ENCODE measurements around the gene GRIP1. TPM values are rescaled to one million over a fixed set of nuclear protein-coding genes. Genes with fewer than 3 reads are reported as not detected.

GRIP1 gene
- total RNA-seq, 2 donors from 2014 or later: 0.28 TPM; not detected in 1

DNA sequence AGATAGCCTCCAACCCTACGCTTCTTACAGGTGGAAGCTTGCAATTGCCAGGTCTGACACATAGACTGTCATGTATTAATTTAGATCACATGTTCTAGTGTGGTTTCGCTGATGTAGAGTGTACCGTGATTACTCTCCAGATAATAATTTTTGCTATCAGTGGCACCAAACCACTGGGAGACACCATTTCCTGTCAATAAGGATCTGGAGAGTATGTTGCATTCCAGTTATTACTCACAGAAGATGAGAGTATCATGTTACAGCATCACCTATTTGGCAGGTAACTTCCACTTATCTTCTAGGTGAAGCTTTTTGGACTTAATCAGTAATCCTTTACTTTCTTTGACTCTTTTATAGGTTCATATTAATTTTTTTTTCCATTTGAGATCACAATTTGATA lies 229.3 kb downstream of the GRIP1 start:
- ATAC-seq (ENCODE audit: insufficient number of reproducible peaks, low FRiP score, low read depth) (no peak), DNase-seq (ENCODE audit: low spot score) (no peak)
- Histone ChIP-seq H3K4me1 (ENCODE audit: control insufficient read depth in 1 of 2, low read depth in 2 of 2) (no peaks in the 10 kb centered on the region), H3K9me3 (no peaks in the 10 kb centered on the region), H3K36me3 (no peaks in the 10 kb centered on the region), H3K27me3 (replicated peaks; ENCODE audit: insufficient read depth) (no peaks in the 10 kb centered on the region), H3K27ac (no peak overlapping the region), H3K4me3 (no peak overlapping the region)
- TF ChIP-seq, protein P1, sequence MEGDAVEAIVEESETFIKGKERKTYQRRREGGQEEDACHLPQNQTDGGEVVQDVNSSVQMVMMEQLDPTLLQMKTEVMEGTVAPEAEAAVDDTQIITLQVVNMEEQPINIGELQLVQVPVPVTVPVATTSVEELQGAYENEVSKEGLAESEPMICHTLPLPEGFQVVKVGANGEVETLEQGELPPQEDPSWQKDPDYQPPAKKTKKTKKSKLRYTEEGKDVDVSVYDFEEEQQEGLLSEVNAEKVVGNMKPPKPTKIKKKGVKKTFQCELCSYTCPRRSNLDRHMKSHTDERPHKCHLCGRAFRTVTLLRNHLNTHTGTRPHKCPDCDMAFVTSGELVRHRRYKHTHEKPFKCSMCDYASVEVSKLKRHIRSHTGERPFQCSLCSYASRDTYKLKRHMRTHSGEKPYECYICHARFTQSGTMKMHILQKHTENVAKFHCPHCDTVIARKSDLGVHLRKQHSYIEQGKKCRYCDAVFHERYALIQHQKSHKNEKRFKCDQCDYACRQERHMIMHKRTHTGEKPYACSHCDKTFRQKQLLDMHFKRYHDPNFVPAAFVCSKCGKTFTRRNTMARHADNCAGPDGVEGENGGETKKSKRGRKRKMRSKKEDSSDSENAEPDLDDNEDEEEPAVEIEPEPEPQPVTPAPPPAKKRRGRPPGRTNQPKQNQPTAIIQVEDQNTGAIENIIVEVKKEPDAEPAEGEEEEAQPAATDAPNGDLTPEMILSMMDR (IDR thresholded peaks at IDR 0.05): no peak

DNA sequence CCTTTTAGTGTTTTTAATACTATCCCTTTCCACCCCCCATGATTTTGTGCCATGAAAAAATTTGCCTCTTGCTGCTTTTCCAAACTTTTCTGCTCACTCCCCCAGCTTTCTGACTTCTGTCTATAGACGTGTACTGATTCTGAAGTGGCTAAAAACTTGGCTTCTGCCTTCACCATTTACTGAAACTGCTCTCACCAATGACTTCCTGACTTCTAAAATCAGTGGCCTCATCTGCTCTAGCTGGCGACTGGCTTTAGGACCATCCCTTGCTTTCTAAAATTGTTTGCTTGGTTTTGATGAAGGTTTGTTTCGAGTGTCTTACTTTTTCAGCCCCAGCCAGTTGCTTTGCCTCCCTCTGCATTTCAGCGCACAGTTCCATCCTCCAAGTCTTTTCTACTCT lies 231.2 kb downstream of the GRIP1 start:
- TF ChIP-seq, protein P1 (IDR thresholded peaks at IDR 0.05): no peak
- H3K27me3 ChIP-seq (replicated peaks; ENCODE audit: insufficient read depth): no peaks in the 10 kb centered on the region
- no peaks in the 10 kb centered on the region for H3K9me3 ChIP-seq
- no peaks in the 10 kb centered on the region for H3K4me1 ChIP-seq (ENCODE audit: control insufficient read depth in 1 of 2, low read depth in 2 of 2)
- no peak for DNase-seq (ENCODE audit: low spot score)
- H3K36me3 ChIP-seq: no peaks in the 10 kb centered on the region
- no peak for ATAC-seq (ENCODE audit: insufficient number of reproducible peaks, low FRiP score, low read depth)
- no peak overlapping the region for H3K27ac ChIP-seq
- H3K4me3 ChIP-seq: no peak overlapping the region

DNA sequence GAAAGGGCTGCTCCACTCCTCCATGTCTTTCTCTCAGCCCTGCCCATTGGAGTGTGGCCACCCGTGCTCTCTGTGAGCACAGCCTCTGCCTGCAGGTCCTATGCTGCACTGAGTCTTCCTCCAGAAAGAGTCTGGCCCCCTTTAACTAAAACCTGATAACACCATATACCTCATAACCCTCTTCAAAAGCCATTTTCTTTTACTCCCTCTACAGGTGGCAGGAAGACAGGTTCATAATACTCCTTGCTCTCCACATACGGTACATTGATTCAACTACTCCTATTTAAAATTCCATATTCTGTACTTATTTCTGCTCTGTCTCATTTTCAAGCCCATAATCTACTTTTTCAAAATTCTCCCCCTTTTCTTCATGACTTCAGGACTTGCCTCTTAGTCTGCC lies 232.6 kb downstream of the GRIP1 start:
- DNase-seq (ENCODE audit: low spot score): no peak
- H3K27me3 ChIP-seq (replicated peaks; ENCODE audit: insufficient read depth): no peaks in the 10 kb centered on the region
- TF ChIP-seq, protein P1 (IDR thresholded peaks at IDR 0.05): no peak
- no peaks in the 10 kb centered on the region for H3K9me3 ChIP-seq
- no peaks in the 10 kb centered on the region for H3K36me3 ChIP-seq
- H3K27ac ChIP-seq: no peak overlapping the region
- H3K4me3 ChIP-seq: no peak overlapping the region
- no peaks in the 10 kb centered on the region for H3K4me1 ChIP-seq (ENCODE audit: control insufficient read depth in 1 of 2, low read depth in 2 of 2)
- no peak for ATAC-seq (ENCODE audit: insufficient number of reproducible peaks, low FRiP score, low read depth)

DNA sequence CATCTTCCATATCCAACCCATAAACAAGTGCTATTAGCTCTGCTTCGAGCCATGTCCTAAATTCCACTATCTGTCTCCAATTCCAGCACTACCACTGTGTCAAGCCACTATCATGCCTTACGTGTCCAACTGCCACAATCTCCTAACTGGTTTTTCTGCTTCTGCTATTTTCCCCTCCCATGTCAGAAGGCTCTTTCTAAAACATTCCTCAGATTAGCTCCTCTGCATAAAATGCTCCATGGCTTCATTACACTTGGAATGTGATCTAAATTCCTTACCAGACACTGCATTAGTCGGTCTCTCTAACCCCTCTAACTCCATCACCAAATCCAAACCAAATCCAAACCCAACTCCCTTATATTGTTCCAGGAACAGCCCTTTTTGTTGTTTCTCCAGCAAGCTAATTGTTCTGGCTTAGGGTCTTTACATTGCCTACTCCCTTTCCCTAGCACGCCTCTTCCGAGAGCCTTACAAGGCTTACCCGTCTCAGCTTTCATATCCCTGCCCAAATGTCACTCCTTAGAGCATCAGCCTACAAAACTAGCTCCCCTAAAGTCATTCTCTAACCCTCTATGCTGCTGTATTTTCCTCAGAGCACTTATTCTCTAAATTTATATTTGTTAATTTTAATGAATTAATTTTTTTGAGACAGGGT lies 236.8 kb downstream of the GRIP1 start:
- no peak for ATAC-seq (ENCODE audit: insufficient number of reproducible peaks, low FRiP score, low read depth)
- DNase-seq (ENCODE audit: low spot score): no peak

GRCh38 chr12:66438601-66439000 lies 240.3 kb downstream of the GRIP1 start:
- Histone ChIP-seq H3K27ac (no peak overlapping the region), H3K4me3 (no peak overlapping the region), H3K36me3 (no peaks in the 10 kb centered on the region), H3K4me1 (ENCODE audit: control insufficient read depth in 1 of 2, low read depth in 2 of 2) (no peaks in the 10 kb centered on the region), H3K27me3 (replicated peaks; ENCODE audit: insufficient read depth) (no peaks in the 10 kb centered on the region), H3K9me3 (no peaks in the 10 kb centered on the region)
- no peak for ATAC-seq (ENCODE audit: insufficient number of reproducible peaks, low FRiP score, low read depth)
- no peak for DNase-seq (ENCODE audit: low spot score)
- TF ChIP-seq, protein P1 (IDR thresholded peaks at IDR 0.05): no peak

More for the DNA sequence above, 236.8 kb downstream of the GRIP1 start:
- Histone ChIP-seq H3K36me3 (no peaks in the 10 kb centered on the region), H3K27ac (no peak overlapping the region), H3K4me1 (ENCODE audit: control insufficient read depth in 1 of 2, low read depth in 2 of 2) (no peaks in the 10 kb centered on the region), H3K9me3 (no peaks in the 10 kb centered on the region), H3K27me3 (replicated peaks; ENCODE audit: insufficient read depth) (no peaks in the 10 kb centered on the region), H3K4me3 (no peak overlapping the region)
- TF ChIP-seq, protein P1 (IDR thresholded peaks at IDR 0.05): no peak

Measured in thoracic aorta (tissue), 2 donors.